ENCODE data around the gene OR52B4.
"Not testable (repeated sequence)": the region's sequence is repeated elsewhere in the genome, so short reads cannot be mapped to it uniquely, and the experiment has no call there.

Gene OR52B4

DNA sequence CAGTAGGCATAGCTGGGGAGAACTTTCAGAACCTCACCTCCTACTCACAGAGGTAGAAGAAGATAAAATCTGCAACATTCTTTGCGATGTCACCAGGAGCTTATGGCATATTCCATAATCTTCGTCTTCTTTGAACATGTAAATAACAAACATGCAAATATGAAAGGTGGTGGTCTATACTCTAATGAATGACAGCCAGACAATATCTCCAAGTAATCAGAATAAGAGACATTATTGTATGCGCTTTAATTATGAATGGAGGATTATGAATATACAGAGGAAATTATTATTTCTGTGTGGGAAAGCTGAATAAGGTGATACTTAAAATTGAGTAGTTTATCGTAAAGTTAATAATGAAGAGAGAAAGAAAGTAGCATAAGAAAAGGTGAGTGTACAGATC, at the start of gene OR52B4:
Gene OR52B4 (minus strand): TSS at position 101 of the 400 bp plus-strand sequence. CDS start 91 bp downstream, at position 10.
- no peak for DNase-seq (ENCODE audit: low read depth in 2 of 3, low spot score in 1 of 3)

DNA sequence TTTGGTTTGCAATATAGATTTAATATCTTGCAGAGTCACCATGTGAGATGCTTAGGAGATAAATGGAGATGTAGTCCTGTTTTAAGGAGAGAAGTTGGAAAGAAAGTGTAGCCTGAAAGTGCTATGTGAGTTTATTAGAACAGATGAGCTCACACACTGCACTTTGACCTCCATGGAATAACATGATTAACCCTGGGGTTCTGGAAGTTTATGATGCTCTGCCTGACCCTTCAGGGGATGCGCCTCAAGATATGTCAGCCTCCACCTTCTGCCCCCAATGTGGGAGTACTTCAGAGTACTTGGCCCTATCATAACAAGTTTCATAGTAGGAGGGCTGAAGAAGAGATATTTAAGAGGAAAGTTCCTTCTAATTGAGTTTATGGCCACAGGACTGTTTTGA, 48.6 kb upstream of the OR52B4 start:
- no peak for DNase-seq (ENCODE audit: low read depth in 2 of 3, low spot score in 1 of 3)

DNA sequence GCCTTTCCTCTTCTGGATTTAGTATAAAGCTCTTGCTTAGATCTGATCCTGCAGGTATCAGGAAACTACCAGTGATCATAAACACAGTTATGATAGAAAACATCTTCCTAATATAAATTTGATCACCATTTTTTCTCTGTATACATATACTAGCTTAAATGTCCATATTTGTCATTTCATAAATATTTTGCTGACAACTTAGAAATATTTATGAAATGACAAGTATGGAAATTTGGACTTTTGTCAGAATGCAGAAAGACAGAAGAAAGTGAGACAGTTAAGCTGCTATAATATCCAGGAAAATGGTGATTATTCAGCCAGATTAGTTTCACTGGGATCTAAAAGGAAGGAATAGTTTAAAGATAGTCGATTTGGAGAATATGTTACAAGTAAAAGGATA, 48.1 kb upstream of the OR52B4 start:
- DNase-seq (ENCODE audit: low read depth in 2 of 3, low spot score in 1 of 3), result no peak

DNA sequence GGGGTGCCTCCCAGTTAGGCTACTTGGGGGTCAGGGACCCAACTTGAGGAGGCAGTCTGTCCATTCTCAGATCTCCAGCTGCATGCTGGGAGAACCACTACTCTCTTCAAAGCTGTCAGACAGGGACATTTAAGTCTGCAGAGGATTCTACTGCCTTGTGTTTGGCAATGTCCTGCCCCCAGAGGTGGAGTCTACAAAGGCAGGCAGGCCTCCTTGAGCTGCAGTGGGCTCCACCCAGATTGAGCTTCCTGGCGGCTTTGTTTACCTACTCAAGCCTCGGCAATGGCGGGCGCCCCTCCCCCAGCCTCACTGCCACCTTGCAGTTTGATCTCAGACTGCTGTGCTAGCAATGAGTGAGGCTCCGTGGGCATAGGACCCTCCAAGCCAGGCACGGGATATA, 38.0 kb upstream of the OR52B4 start:
- DNase-seq (ENCODE audit: low read depth in 2 of 3, low spot score in 1 of 3), result not testable (repeated sequence)

- no peak for DNase-seq (ENCODE audit: low read depth in 2 of 3, low spot score in 1 of 3)
Measured at GRCh38 chr11:4393858-4394223, 25.7 kb upstream of the OR52B4 start.

GRCh38 chr11:4393209-4393857, 25.1 kb upstream of the OR52B4 start, which contains the start of gene TRIM21:
TRIM21 (minus strand) TSS chr11:4393702; CDS start chr11:4390409, 3,293 bp downstream.
- peak; percentile 80 to 94 (median 80) for DNase-seq (ENCODE audit: low read depth in 2 of 3, low spot score in 1 of 3)

- DNase-seq (ENCODE audit: low read depth in 2 of 3, low spot score in 1 of 3), result no peak
Measured at GRCh38 chr11:4388221-4388620, 20.0 kb upstream of the OR52B4 start.

GRCh38 chr11:4385978-4386740, 18.0 kb upstream of the OR52B4 start:
- no peak for DNase-seq (ENCODE audit: low read depth in 2 of 3, low spot score in 1 of 3)

DNA sequence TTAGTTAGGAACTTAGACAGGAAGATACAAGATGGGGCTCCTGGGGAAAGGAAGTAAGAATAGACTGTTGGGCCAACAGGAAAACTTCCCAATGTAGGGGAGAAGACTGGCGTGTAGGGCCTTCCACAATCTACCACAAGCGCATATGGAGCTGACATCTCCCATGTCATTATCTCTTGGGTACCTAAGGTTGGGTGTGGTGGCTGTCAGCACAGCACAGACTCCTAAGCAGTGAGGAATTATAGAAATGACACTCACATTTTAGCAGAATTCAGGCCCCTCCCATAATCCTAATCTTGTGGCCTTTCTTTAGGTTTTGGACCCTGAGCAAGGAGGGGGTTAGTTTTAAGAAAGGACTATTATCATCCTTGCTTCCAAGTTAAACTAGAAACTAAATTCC, 13.7 kb upstream of the OR52B4 start:
- DNase-seq (ENCODE audit: low read depth in 2 of 3, low spot score in 1 of 3), result no peak

DNA sequence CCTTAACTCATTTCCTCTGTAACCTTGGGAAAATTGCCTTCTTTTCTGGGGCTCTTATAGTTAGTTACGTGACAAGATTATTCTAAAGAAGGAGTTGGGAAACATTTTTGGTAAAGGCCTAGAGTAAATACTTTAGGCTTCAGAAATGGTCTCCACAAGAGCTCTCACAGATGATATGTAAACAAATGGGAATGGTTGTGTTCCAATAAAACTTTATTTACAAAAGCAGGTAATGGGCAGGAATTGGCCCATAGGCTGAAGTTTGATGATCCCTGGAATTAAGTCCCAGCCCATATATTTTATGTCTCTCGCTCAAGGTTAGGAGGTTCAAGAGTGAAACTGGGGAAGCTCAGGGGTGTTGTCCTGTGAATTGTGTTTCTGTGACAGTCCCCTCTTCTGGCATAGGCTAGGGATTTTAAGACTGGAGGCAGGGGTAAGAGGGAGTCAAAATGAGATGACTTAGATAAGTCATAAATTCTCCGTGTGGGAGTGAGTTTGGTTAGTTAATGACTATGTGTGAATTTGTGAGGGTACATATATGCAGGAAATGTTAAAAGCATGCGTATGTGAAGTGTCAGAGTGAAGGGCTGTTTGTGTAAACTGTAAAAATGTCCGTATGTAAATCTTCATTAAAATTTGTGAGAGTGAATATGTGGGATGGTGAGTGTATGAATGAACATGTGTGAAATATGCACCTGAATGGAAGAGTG, 7.4 kb upstream of the OR52B4 start:
- DNase-seq (ENCODE audit: low read depth in 2 of 3, low spot score in 1 of 3), result no peak

GRCh38 chr11:4370166-4370565, 2.0 kb upstream of the OR52B4 start:
- DNase-seq (ENCODE audit: low read depth in 2 of 3, low spot score in 1 of 3), result no peak

DNA sequence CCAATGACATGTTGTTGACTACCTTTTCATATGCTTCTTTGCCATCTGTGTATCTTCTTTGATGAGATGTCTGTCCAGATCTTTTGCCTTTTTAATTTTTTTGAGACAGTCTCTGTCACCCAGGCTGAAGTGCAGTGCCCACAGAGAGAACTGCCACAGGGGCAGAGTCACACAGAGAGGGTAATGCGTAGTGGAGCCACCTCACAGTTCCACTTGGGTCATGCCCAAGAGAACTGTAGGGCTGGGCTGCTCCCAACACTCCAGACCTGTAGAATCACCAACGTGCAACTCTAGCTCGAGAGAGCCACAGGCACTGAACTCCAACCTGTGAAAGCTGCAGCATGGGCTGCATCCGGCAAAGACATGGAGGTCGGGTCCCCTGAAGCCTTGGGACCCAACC, 20.0 kb downstream of the OR52B4 start:
- DNase-seq (ENCODE audit: low read depth in 2 of 3, low spot score in 1 of 3), result not testable (repeated sequence)

DNA sequence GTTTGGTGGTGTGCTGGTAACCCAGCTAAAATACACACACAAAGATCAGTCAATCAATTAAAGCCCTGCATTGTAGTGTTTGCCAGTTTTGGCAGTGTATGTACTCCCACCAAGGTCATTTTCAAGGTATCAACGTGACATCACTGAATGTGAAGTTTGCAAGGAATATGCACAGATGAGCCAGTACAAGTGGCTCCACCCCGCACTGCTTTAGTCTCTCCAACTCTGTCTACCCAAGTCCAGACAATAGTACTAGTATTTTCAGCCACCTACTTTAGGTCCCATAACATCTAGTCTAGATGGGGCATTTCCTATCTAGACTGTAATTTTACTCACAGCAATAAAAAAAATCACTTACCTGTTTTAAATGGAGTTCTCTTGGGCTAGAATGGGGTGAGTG, 22.8 kb downstream of the OR52B4 start:
- not testable (repeated sequence) for DNase-seq (ENCODE audit: low read depth in 2 of 3, low spot score in 1 of 3)

DNA sequence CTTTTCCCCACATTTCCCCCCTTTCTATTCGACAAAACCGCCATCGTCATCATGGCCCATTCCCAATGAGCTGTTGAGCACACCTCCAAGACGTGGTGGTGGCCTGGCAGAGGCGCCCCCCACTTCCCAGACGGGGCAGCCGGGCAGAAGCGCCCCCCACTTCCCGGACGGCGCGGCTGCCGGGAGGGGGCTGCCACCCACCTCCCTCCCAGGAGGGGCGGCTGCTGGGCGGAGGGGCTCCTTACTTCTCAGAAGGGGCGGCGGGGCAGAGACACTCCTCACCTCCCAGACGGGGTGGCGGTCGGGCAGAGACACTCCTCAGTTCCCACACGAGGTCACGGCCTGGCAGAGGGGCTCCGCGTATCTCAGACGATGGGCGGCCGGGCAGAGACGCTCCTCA, 33.8 kb downstream of the OR52B4 start:
- not testable (repeated sequence) for DNase-seq (ENCODE audit: low read depth in 2 of 3, low spot score in 1 of 3)
